22Rv1 (cell line): ENCODE measurements around the gene RORC.

ENCODE experiments used
- CTCF ChIP-seq: fragments of 450-650 bp; IDR thresholded peaks from 2 replicates; pipeline ENCODE4 v1.5.1; 2017; ENCODE audit warnings: mild to moderate bottlenecking
- ZFX ChIP-seq: fragments of 450-650 bp; IDR thresholded peaks from 2 replicates; pipeline ENCODE4 v1.6.1; 2017; ENCODE audit warnings: antibody characterized with exemption, borderline replicate concordance

GRCh38 chr1:151774256-151774922 is 57.2 kb downstream of the RORC start:
- TF ChIP-seq CTCF (no peak), ZFX (no peak)
